GM12878 (cell line): ENCODE results near the gene SDK2. TPM values are rescaled to one million over a fixed set of nuclear protein-coding genes. Genes with fewer than 3 reads are reported as not detected.

Experiments used
- ATAC-seq: fragments of 200-7000 bp; cut with Tn5 transposase; 3 replicates; pipeline ENCODE4 v1.9.1; 2020; ENCODE audit warnings: mild to moderate bottlenecking, moderate library complexity
- BruUV-seq: library from RNA; stranded (reverse); fragments of 400-500 nt; replicated peaks from 2 replicates; lab custom pipeline; 2021; lab: Mats Ljungman, UMichigan
- CTCF ChIA-PET: fragments of 300-600 bp; sonication (Branson Sonifier 250); formaldehyde crosslinking; extraction: SDS; loops from one replicate; lab custom pipeline; 2021; ENCODE audit warnings: inconsistent platforms; lab: Yijun Ruan, JAX
- POLR2A ChIA-PET: fragments of 350-600 bp; formaldehyde crosslinking; extraction: SDS; loops from one replicate; lab custom pipeline; 2021; ENCODE audit warnings: inconsistent platforms; lab: Charles Lee
- RAD21 ChIA-PET: fragments of 300-600 bp; sonication (Branson Sonifier 250); formaldehyde crosslinking; loops from one replicate; lab custom pipeline; 2023; ENCODE audit warnings: antibody characterized with exemption; ENCODE audit not compliant: unreplicated experiment; lab: Charles Lee
- SMC1A ChIA-PET: fragments of 300-600 bp; sonication (Branson Sonifier 250); formaldehyde crosslinking; loops from one replicate; lab custom pipeline; 2023; ENCODE audit not compliant: unreplicated experiment, uncharacterized antibody; lab: Charles Lee
- DNase-seq: peaks from one replicate; pipeline ENCODE4 v3.0.0-alpha.2; 2011; ENCODE audit warnings: low read depth, low spot score
- FAIRE-seq: peaks from 3 replicates; lab custom pipeline; 2011; peaks lifted over from hg19 to GRCh38; lab: Jason Lieb, UNC
- H2AFZ ChIP-seq: 2 replicates; pipeline ENCODE4 v1.6.0; 2011; ENCODE audit warnings: low read depth, low read length, control low read depth; ENCODE audit not compliant: control insufficient read depth
- H3K27ac ChIP-seq: 2 replicates; pipeline ENCODE4 v1.5.1; 2011; ENCODE audit warnings: control low read depth; ENCODE audit not compliant: control insufficient read depth, insufficient read depth
- H3K27me3 ChIP-seq, 2 experiments: replicated peaks in 1 of 2; 2 replicates each; pipeline versions ENCODE4 v1.6.0 to v1.6.1; 2011; ENCODE audit warnings: low read length in 1 of 2; ENCODE audit not compliant: control insufficient read depth in 2 of 2, insufficient read depth in 2 of 2
- H3K36me3 ChIP-seq, 2 experiments: 2 replicates each; pipeline ENCODE4 v1.5.1; 2011; ENCODE audit warnings: low read length in 1 of 2; ENCODE audit not compliant: control insufficient read depth in 2 of 2, insufficient read depth in 2 of 2
- H3K4me1 ChIP-seq: 2 replicates; pipeline ENCODE4 v1.6.1; 2011; ENCODE audit warnings: mild to moderate bottlenecking, low read length, moderate library complexity, mixed read lengths; ENCODE audit not compliant: control insufficient read depth, insufficient read depth
- H3K4me2 ChIP-seq: 2 replicates; pipeline ENCODE4 v1.6.0; 2011; ENCODE audit warnings: control low read depth; ENCODE audit not compliant: control insufficient read depth, insufficient read depth
- H3K4me3 ChIP-seq: fragments of 200-600 bp; sonication (generic); 2 replicates; pipeline ENCODE4 v1.5.1; 2016
- H3K79me2 ChIP-seq: 2 replicates; pipeline ENCODE4 v1.6.0; 2011; ENCODE audit warnings: low read length; ENCODE audit not compliant: control insufficient read depth, insufficient read depth
- H3K9ac ChIP-seq: 2 replicates; pipeline ENCODE4 v1.8.0; 2011; ENCODE audit warnings: low read length, control low read depth, mixed read lengths; ENCODE audit not compliant: control insufficient read depth, insufficient read depth
- H3K9me3 ChIP-seq: replicated peaks from 3 replicates; pipeline ENCODE4 v1.5.1; 2011; ENCODE audit warnings: mild to moderate bottlenecking, low read length; ENCODE audit not compliant: control insufficient read depth, insufficient read depth
- H4K20me1 ChIP-seq: 2 replicates; pipeline ENCODE4 v1.6.0; 2011; ENCODE audit not compliant: control insufficient read depth, insufficient read depth
- ATF3 ChIP-seq: IDR thresholded peaks from 2 replicates; pipeline ENCODE4 v1.6.1; 2011; ENCODE audit warnings: low read depth, mild to moderate bottlenecking, low read length, moderate library complexity, borderline replicate concordance; ENCODE audit errors: extremely low read depth
- BCL3 ChIP-seq: IDR thresholded peaks from 2 replicates; pipeline ENCODE4 v1.6.1; 2011; ENCODE audit warnings: borderline replicate concordance, low read depth, mild to moderate bottlenecking, moderate library complexity, low read length; ENCODE audit not compliant: insufficient read depth, poor library complexity, severe bottlenecking
- CREM ChIP-seq: IDR thresholded peaks from 2 replicates; pipeline ENCODE4 v1.6.1; 2014; ENCODE audit warnings: antibody characterized with exemption, low read depth
- DPF2 ChIP-seq: fragments of 450-650 bp; IDR thresholded peaks from 2 replicates; pipeline ENCODE4 v1.6.1; 2017; ENCODE audit warnings: mild to moderate bottlenecking
- EP300 ChIP-seq, 2 experiments: fragments of 150-350 bp in 1 of 2; IDR thresholded peaks; 2 replicates each; pipeline ENCODE4 v1.6.1; 2011 to 2012; ENCODE audit warnings: low read depth in 2 of 2, low read length in 2 of 2, borderline replicate concordance in 1 of 2, improper control_type of control experiment in 1 of 2, inconsistent platforms in 1 of 2; ENCODE audit not compliant: control insufficient read depth in 1 of 2
- ETV6 ChIP-seq, 2 experiments: fragments of 450-650 bp in 1 of 2; IDR thresholded peaks in 1 of 2; conservative IDR thresholded peaks in 1 of 2; 2 replicates each; pipeline ENCODE4 v1.6.1; 2014; ENCODE audit warnings: antibody characterized with exemption in 1 of 2, borderline replicate concordance in 1 of 2, low read depth in 1 of 2, mild to moderate bottlenecking in 1 of 2, moderate library complexity in 1 of 2
- NFYA ChIP-seq: IDR thresholded peaks from 2 replicates; pipeline ENCODE4 v1.6.1; 2011; ENCODE audit warnings: low read depth, mild to moderate bottlenecking, low read length, improper control_type of control experiment, borderline replicate concordance
- SMAD1 ChIP-seq: fragments of 450-650 bp; IDR thresholded peaks from 2 replicates; pipeline ENCODE4 v1.6.1; 2018; ENCODE audit warnings: mild to moderate bottlenecking, low read depth; ENCODE audit not compliant: partially characterized antibody
- ZBTB11 ChIP-seq: fragments of 450-650 bp; formaldehyde crosslinking; IDR thresholded peaks from 2 replicates; pipeline ENCODE4 v1.5.0; 2022; ENCODE audit warnings: mild to moderate bottlenecking, missing genetic modification characterization
- ZNF217 ChIP-seq: fragments of 450-650 bp; IDR thresholded peaks from 2 replicates; pipeline ENCODE4 v1.6.1; 2017; ENCODE audit warnings: antibody characterized with exemption, mild to moderate bottlenecking
- WGBS: methylation state at CpG from one replicate; pipeline ENCODE4 v1.1.6; 2016; ENCODE audit warnings: low lambda C conversion rate; ENCODE audit not compliant: insufficient replicate concordance, insufficient coverage; ENCODE audit errors: missing lambda C conversion rate; 5-methylcytosine and 5-hydroxymethylcytosine counted together
- in situ Hi-C: fragments of 300-500 bp; cut with MboI; formaldehyde crosslinking; loops from 9 replicates; pipeline ENCODE4 v1.14.3; 2018; ENCODE audit warnings: mixed read lengths
- intact Hi-C: fragments of 100-400 bp; cut with micrococcal nuclease; formaldehyde crosslinking; loops from one replicate; pipeline ENCODE4 v1.14.2; 2022; ENCODE audit not compliant: unreplicated experiment
- polyA plus RNA-seq, 11 experiments: library from polyadenylated mRNA; depleted of rRNA in 4 of 11; unstranded in 6 of 11; stranded (reverse) in 5 of 11; fragments of >200 nt; fragmentation: Nextera tagmentation in 4 of 11; fragmentation: Illumina TruSeq in 1 of 11; extraction: Ambion mirVana in 4 of 11; extraction: Trizol in 1 of 11; gene quantifications; 1 replicate in 1 of 11; 2 replicates in 10 of 11; pipeline versions ENCODE4 v1.2.1 to v1.2.3, GENCODE V29; 2011 to 2016; ENCODE audit warnings: inconsistent platforms in 2 of 11, missing spikeins in 2 of 11, low read depth in 1 of 11
- total RNA-seq, 4 experiments: library from RNA; depleted of rRNA in 3 of 4; stranded (reverse); fragments of >200 nt in 3 of 4; fragmentation: Illumina TruSeq in 1 of 4; extraction: Trizol in 1 of 4; gene quantifications; 2 replicates each; pipeline versions ENCODE4 v1.2.1 to v1.2.3, GENCODE V29; 2013 to 2021
- TF ChIP-seq, protein P1 (sequence below): fragments of 150-350 bp; IDR thresholded peaks from 2 replicates; pipeline ENCODE4 v1.6.1; 2016; ENCODE audit warnings: low read depth, low read length
- TF ChIP-seq, protein P2 (sequence below): fragments of 450-650 bp; IDR thresholded peaks from 2 replicates; pipeline ENCODE4 v1.6.1; 2017; ENCODE audit warnings: low read depth, mild to moderate bottlenecking, moderate library complexity

The SDK2 gene
- total and polyA plus RNA-seq, 10 of the 15 experiments (the other 5 are each of a cell fraction or from before 2014, with no cell fraction given): 0.03 to 0.08 (median 0.03) TPM; not detected in 7

GRCh38 chr17:73424571-73424970 is 219.7 kb downstream of the SDK2 start:
- CTCF ChIA-PET: interaction anchor here (1.3 kb wide), 1 partner anchor 10 kb away, joined by 3 read pairs; no protein-coding TSS in a partner anchor
- no peak overlapping the region for H3K4me3 ChIP-seq
- no TSS peak for BruUV-seq
- TF ChIP-seq ETV6 (conservative IDR thresholded peaks at IDR 0.05 in 1 of 2, IDR thresholded peaks at IDR 0.05 in 1 of 2; ENCODE audit: borderline replicate concordance in 1 of 2, low read depth in 1 of 2): no peak
- TF ChIP-seq CREM: no peak
- TF ChIP-seq, protein P1, sequence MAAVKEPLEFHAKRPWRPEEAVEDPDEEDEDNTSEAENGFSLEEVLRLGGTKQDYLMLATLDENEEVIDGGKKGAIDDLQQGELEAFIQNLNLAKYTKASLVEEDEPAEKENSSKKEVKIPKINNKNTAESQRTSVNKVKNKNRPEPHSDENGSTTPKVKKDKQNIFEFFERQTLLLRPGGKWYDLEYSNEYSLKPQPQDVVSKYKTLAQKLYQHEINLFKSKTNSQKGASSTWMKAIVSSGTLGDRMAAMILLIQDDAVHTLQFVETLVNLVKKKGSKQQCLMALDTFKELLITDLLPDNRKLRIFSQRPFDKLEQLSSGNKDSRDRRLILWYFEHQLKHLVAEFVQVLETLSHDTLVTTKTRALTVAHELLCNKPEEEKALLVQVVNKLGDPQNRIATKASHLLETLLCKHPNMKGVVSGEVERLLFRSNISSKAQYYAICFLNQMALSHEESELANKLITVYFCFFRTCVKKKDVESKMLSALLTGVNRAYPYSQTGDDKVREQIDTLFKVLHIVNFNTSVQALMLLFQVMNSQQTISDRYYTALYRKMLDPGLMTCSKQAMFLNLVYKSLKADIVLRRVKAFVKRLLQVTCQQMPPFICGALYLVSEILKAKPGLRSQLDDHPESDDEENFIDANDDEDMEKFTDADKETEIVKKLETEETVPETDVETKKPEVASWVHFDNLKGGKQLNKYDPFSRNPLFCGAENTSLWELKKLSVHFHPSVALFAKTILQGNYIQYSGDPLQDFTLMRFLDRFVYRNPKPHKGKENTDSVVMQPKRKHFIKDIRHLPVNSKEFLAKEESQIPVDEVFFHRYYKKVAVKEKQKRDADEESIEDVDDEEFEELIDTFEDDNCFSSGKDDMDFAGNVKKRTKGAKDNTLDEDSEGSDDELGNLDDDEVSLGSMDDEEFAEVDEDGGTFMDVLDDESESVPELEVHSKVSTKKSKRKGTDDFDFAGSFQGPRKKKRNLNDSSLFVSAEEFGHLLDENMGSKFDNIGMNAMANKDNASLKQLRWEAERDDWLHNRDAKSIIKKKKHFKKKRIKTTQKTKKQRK: no peak
- no peak for TF ChIP-seq EP300 (IDR thresholded peaks at IDR 0.05; ENCODE audit: borderline replicate concordance in 1 of 2, control insufficient read depth in 1 of 2, low read depth in 2 of 2, low read length in 2 of 2)
- TF ChIP-seq, protein P2, sequence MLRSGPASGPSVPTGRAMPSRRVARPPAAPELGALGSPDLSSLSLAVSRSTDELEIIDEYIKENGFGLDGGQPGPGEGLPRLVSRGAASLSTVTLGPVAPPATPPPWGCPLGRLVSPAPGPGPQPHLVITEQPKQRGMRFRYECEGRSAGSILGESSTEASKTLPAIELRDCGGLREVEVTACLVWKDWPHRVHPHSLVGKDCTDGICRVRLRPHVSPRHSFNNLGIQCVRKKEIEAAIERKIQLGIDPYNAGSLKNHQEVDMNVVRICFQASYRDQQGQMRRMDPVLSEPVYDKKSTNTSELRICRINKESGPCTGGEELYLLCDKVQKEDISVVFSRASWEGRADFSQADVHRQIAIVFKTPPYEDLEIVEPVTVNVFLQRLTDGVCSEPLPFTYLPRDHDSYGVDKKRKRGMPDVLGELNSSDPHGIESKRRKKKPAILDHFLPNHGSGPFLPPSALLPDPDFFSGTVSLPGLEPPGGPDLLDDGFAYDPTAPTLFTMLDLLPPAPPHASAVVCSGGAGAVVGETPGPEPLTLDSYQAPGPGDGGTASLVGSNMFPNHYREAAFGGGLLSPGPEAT: no peak
- TF ChIP-seq ZBTB11 (CRISPR knock-in tag): no peak
- no peak for TF ChIP-seq DPF2
- TF ChIP-seq NFYA: no peak
- no peak for TF ChIP-seq SMAD1
- TF ChIP-seq BCL3: no peak
- no peak for TF ChIP-seq ZNF217
- TF ChIP-seq ATF3: no peak
- TF ChIP-seq, all 136 proteins: peak for 0
- ChIA-PET RAD21 (no interaction called here), SMC1A (no interaction called here), POLR2A (no interaction called here)
- in situ Hi-C loops (no loop called here), intact Hi-C loops (no loop called here)
- no peaks in the 10 kb centered on the region for H3K79me2 ChIP-seq
- DNase-seq: no peak
- H4K20me1 ChIP-seq: no peaks in the 10 kb centered on the region
- no peak overlapping the region for H2AFZ ChIP-seq
- no peaks in the 10 kb centered on the region for H3K9me3 ChIP-seq
- no peaks in the 10 kb centered on the region for H3K27me3 ChIP-seq
- no peaks in the 10 kb centered on the region for H3K36me3 ChIP-seq
- no peak overlapping the region for H3K9ac ChIP-seq
- no peaks in the 10 kb centered on the region for H3K4me1 ChIP-seq
- no peak overlapping the region for H3K4me2 ChIP-seq
- no peak overlapping the region for H3K27ac ChIP-seq
- FAIRE-seq: no peak
- 44% methylated on average over 6 of the region's 6 CpGs for WGBS
- no peak for ATAC-seq
